NCI-H2227 (cell line): ENCODE data around the gene ARHGEF4.
A peak's percentile ranks its signal among the peaks of the same experiment; 100 is the strongest.
"Not testable (repeated sequence)": the region's sequence is repeated elsewhere in the genome, so short reads cannot be mapped to it uniquely, and the experiment has no call there.

Experiments used
- DNase-seq: peaks from one replicate; lab custom pipeline; 2025; ENCODE audit not compliant: unreplicated experiment; lab: John Stamatoyannopoulos, UW

Gene ARHGEF4

DNA sequence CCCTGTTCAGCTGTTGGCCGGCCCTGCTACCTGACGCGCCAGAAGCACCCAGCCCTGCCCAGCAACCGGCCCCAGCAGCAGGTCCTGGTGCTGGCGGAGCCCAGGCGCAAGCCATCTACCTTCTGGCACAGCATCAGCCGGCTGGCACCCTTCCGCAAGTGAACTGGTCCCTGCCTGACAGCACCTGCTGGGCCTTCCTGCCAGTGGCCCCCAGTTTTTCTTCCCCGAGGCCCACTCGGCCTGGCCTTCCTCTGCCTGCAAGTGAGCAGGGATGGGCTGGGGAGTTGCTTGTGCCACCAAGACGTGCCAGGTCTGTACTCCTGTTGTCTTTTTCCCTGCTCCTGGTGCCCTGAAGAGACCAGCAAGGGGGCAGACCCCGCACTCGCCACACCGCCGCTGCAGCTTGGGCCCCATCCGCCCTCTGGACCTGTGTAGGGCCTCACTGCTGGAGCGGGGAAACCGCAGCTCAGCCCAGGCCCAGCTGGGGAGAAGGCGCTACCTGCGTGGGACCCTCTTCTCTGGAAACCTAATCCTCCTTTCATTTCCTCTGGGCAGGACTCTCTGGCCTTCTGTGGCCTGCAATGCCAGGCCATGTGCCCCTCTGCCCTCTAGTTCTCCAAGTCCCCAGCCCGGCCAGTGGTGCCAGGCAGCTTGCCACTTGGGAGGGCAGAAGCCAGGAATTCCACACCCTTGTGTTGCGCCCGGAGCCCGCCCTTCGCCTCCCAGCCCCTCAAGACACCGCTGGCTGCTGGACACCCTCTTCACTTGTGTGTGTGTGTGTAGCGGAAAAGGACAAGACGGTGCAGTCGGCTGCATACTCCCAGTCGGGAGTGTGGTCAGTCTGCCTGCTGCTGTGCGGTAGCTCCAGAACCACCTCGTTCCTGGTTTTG lies 209.6 kb downstream of the ARHGEF4 start:
- no peak for DNase-seq

GRCh38 chr2:131046918-131047652 lies 210.4 kb downstream of the ARHGEF4 start:
- DNase-seq = no peak

- no peak for DNase-seq
Measured at GRCh38 chr2:131047920-131048560, 211.3 kb downstream of the ARHGEF4 start.

- no peak for DNase-seq
Measured at GRCh38 chr2:131048641-131049040, 211.9 kb downstream of the ARHGEF4 start.

- DNase-seq = no peak
Measured at GRCh38 chr2:131049150-131049718, 212.5 kb downstream of the ARHGEF4 start.

GRCh38 chr2:131050896-131051295 lies 214.2 kb downstream of the ARHGEF4 start:
- DNase-seq = no peak

- no peak for DNase-seq
Measured at GRCh38 chr2:131052741-131053263, 216.1 kb downstream of the ARHGEF4 start.

GRCh38 chr2:131054488-131054887 lies 217.8 kb downstream of the ARHGEF4 start:
- no peak for DNase-seq

DNA sequence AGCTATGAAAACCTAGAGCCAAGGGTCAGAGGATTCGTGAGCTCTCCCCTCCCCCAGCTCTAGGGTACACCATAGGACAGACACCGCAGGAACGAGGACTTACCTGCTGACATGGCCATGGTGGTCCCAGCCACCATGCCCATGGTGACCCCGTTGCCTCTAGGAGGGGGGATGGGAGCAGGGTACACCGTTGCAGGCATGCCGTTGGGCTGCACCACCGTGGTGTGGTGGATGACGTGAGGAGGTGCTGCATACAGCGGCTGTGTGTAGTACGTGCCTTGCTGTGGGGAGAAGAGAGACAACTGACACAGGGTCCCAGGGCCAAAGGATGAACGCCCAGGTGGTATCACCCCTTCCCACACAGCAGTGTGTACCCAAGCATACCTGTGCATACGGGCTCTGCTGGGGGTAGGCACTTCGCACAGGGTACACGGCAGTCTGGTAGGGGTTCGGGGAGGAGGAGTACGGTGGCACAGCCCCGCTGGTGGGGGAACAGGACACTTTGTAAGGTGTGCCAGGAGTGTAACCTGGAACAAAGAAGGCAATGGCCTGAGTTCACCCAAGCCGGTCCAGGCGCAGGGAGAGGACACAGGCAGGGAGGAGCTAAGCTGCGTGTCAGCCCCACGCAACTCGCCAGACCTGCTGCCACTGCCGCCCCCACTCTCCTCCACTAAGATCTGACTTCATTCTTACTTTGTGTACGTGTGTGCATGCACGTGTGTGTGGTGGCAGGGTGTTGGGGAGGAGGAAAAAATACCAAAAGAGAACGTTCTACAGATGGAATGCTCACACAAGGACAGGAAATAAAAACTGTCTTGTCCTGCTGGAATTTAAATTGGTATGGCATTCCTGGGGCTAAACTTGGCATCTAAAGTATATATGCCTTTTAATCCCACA lies 218.7 kb downstream of the ARHGEF4 start:
- DNase-seq = no peak

GRCh38 chr2:131056204-131056931 lies 219.7 kb downstream of the ARHGEF4 start:
- DNase-seq = no peak

DNA sequence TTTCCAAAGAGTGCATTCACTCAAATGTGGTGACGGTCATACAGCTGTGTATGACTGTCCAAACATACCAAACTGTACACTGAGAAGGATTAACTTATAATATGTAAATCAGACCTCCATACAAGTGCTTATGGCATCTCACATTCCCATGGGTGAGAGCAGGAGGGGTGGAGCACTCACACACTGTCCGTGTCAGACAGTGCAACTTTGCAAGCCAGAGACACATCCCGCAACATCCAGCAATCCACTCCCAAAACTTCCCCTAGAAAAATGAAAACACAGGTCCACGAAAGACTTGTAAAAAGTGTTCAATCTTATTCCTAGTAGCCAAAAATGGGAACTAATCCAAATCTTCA lies 220.2 kb downstream of the ARHGEF4 start:
- DNase-seq = no peak

- DNase-seq = no peak
Measured at GRCh38 chr2:131058214-131058843, 221.6 kb downstream of the ARHGEF4 start.

DNA sequence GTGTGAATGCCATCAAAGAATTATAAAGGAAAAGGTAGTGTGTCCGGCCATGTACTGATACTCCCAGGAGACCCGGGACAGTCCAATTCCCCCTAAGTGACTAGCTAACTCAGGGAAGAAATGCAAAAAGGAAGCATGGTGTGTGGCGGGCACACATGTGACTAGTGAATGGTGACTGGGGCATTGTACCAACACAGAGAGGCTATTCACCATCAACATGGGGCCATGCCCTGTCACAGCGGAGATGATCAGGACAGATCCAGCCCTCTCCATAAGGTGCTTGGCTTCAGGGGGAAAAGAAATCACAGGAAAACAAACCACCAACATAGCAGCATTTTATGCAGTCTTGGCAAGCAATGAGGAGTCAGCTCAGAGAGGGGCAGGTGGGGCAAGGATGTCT lies 222.2 kb downstream of the ARHGEF4 start:
- DNase-seq = no peak

DNA sequence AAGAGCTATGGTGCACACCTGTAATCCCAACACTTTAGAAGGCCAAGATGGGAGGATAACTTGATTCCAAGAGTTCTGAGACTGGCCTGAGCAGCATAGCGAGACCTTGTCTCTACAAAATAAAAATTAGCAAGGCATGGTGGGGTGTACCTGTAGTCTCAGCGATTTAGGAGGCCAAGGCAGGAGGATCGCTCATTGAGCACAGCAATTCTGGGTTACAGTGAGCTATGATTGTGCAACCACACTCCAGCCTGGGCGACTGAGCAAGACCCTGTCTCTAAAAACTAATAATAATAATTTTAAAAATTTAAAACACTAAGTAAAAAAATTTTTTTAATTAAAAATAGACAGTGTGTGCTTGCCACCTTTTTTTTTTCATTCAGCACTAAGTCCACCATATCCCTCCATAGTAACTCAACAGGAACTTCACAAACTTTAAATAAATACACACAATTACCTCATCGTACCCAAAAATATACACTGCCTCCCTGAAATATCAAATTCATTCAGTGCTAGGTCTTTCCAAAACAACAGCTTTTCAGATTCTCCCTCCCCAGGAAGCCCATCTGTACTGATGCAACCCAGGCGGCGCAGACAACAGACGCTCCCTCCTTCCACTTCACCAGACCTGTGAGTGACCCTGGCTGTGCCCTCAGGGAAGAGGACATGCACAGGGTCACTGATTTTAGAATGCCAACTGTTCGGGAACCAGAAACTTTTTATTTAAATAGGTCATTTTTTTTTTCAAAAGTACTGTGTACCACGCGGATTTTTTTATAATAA lies 227.0 kb downstream of the ARHGEF4 start:
- no peak for DNase-seq

GRCh38 chr2:131064589-131065512 lies 228.1 kb downstream of the ARHGEF4 start:
- DNase-seq = peak; percentile 37

GRCh38 chr2:131067465-131068125 lies 230.9 kb downstream of the ARHGEF4 start:
- DNase-seq = no peak

- DNase-seq = not testable (repeated sequence)
Measured at GRCh38 chr2:131068172-131068571, 231.5 kb downstream of the ARHGEF4 start.
